PC-3 (cell line): ENCODE results near the gene DEUP1. TPM values are rescaled to one million over a fixed set of nuclear protein-coding genes. Genes with fewer than 3 reads are reported as not detected.

Experiments used
- ATAC-seq: fragments of 200-7000 bp; cut with Tn5 transposase; 2 replicates; pipeline ENCODE4 v1.9.1; 2020; ENCODE audit warnings: mild to moderate bottlenecking, moderate library complexity
- BruUV-seq: library from RNA; stranded (reverse); fragments of 400-500 nt; replicated peaks from 2 replicates; lab custom pipeline; 2021; lab: Mats Ljungman, UMichigan
- CTCF ChIA-PET: fragments of 300-600 bp; sonication (Branson Sonifier 250); formaldehyde crosslinking; loops from one replicate; lab custom pipeline; 2022; ENCODE audit warnings: antibody characterized with exemption; lab: Charles Lee
- POLR2A ChIA-PET: fragments of 300-600 bp; sonication (Branson Sonifier 250); formaldehyde crosslinking; loops from one replicate; lab custom pipeline; 2022; ENCODE audit warnings: antibody characterized with exemption; ENCODE audit not compliant: unreplicated experiment; lab: Charles Lee
- DNase-seq: peaks from one replicate; pipeline ENCODE4 v3.0.0-alpha.2; 2015
- H2AFZ ChIP-seq: fragments of 300-600 bp; sonication (generic); 2 replicates; pipeline ENCODE4 v1.6.0; 2016; ENCODE audit warnings: antibody characterized with exemption, low read length
- H3F3A ChIP-seq: fragments of 300-600 bp; sonication (generic); one replicate; pipeline ENCODE4 v1.6.0; 2017; ENCODE audit warnings: antibody characterized with exemption, low read length, control low read depth, mild to moderate bottlenecking; ENCODE audit not compliant: unreplicated experiment
- H3K27ac ChIP-seq: fragments of 300-600 bp; sonication (generic); 2 replicates; pipeline ENCODE4 v1.5.1; 2016; ENCODE audit warnings: mild to moderate bottlenecking, low read length
- H3K27me3 ChIP-seq: fragments of 300-600 bp; sonication (generic); 2 replicates; pipeline ENCODE4 v1.6.1; 2016; ENCODE audit warnings: low read length, mixed read lengths
- H3K36me3 ChIP-seq: fragments of 300-600 bp; sonication (generic); 2 replicates; pipeline ENCODE4 v1.6.1; 2016; ENCODE audit warnings: low read depth, mixed run types, low read length, mixed read lengths
- H3K4me1 ChIP-seq: fragments of 300-600 bp; sonication (generic); 2 replicates; pipeline ENCODE4 v1.5.1; 2016; ENCODE audit warnings: low read length; ENCODE audit not compliant: insufficient read depth
- H3K4me2 ChIP-seq: fragments of 300-600 bp; sonication (generic); 2 replicates; pipeline ENCODE4 v1.6.0; 2016; ENCODE audit warnings: low read length
- H3K4me3 ChIP-seq: fragments of 300-600 bp; sonication (generic); 2 replicates; pipeline ENCODE4 v1.5.1; 2016; ENCODE audit warnings: mild to moderate bottlenecking, low read length, mixed read lengths
- H3K79me2 ChIP-seq: fragments of 300-600 bp; sonication (generic); 2 replicates; pipeline ENCODE4 v1.6.1; 2017; ENCODE audit warnings: low read length, mixed read lengths
- H3K9ac ChIP-seq: fragments of 300-600 bp; sonication (generic); 2 replicates; pipeline ENCODE4 v1.6.0; 2016; ENCODE audit warnings: mild to moderate bottlenecking, low read length
- H3K9me2 ChIP-seq: fragments of 300-600 bp; sonication (generic); replicated peaks from 2 replicates; pipeline ENCODE4 v1.6.1; 2016; ENCODE audit warnings: mixed run types, low read length, mixed read lengths
- H3K9me3 ChIP-seq: fragments of 300-600 bp; sonication (generic); 2 replicates; pipeline ENCODE4 v1.6.1; 2016; ENCODE audit warnings: low read length, mixed read lengths
- H4K20me1 ChIP-seq: fragments of 300-600 bp; sonication (generic); 2 replicates; pipeline ENCODE4 v1.6.1; 2016; ENCODE audit warnings: low read length, mixed read lengths
- EZH2 ChIP-seq: fragments of 300-600 bp; sonication (generic); IDR thresholded peaks from one replicate; pipeline ENCODE4 v1.6.1; 2017; ENCODE audit warnings: antibody characterized with exemption, mild to moderate bottlenecking, low read length; ENCODE audit not compliant: unreplicated experiment
- EZH2phosphoT487 ChIP-seq: fragments of 300-600 bp; sonication (generic); IDR thresholded peaks from 2 replicates; pipeline ENCODE4 v1.6.1; 2018; ENCODE audit warnings: mild to moderate bottlenecking, antibody characterized with exemption, low read length, borderline replicate concordance
- intact Hi-C: fragments of 100-400 bp; cut with micrococcal nuclease; formaldehyde crosslinking; loops from 2 replicates; pipeline ENCODE4 v1.9.0; 2023
- total RNA-seq: library from RNA; depleted of rRNA; stranded (reverse); fragments of >200 nt; gene quantifications from 2 replicates; pipeline ENCODE4 v1.2.3, GENCODE V29; 2014
- TF ChIP-seq, protein P1 (sequence below): fragments of 300-600 bp; sonication (generic); conservative IDR thresholded peaks from 2 replicates; pipeline ENCODE4 v1.5.1; 2017; ENCODE audit warnings: antibody characterized with exemption, low read depth, mild to moderate bottlenecking, low read length

Gene DEUP1
- total RNA-seq, 1 experiment from 2014 or later, result 0.26 TPM

DNA sequence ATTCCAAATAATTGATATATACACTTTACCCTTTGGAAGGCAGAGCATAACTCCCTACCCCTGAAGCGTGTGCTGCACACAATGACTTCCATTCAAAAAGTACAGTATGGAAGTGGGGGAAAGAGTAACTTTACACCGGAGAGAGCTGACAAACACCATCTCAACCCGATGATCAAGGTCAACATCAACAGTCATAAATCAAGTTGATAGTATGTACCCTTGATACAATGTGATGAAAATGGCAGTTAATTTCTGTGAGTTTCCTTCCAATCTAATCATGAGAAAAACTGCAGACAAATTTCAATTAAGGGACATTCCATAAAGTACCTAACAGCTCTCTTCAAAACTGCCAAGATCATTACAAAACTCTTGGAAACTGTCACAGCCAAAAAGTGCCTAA lies 6.0 kb upstream of the DEUP1 start:
- Histone ChIP-seq H3K9me2 (no peaks in the 10 kb centered on the region), H3K36me3 (no peaks in the 10 kb centered on the region), H3K79me2 (no peaks in the 10 kb centered on the region), H3K27ac (no peak overlapping the region), H3K27me3 (no peaks in the 10 kb centered on the region), H3K9ac (no peak overlapping the region), H3K4me1 (no peaks in the 10 kb centered on the region), H3K9me3 (no peaks in the 10 kb centered on the region), H3K4me3 (no peak overlapping the region), H2AFZ (no peak overlapping the region), H3K4me2 (no peak overlapping the region), H4K20me1 (no peaks in the 10 kb centered on the region), H3F3A (no peaks in the 10 kb centered on the region)
- CTCF ChIA-PET, result interaction anchor here (0.6 kb wide), 1 partner anchor 12 kb away, joined by 3 read pairs; no protein-coding TSS in a partner anchor
- DNase-seq (no peak), ATAC-seq (no peak)
- intact Hi-C loops, result no loop called here
- TF ChIP-seq, protein P1, sequence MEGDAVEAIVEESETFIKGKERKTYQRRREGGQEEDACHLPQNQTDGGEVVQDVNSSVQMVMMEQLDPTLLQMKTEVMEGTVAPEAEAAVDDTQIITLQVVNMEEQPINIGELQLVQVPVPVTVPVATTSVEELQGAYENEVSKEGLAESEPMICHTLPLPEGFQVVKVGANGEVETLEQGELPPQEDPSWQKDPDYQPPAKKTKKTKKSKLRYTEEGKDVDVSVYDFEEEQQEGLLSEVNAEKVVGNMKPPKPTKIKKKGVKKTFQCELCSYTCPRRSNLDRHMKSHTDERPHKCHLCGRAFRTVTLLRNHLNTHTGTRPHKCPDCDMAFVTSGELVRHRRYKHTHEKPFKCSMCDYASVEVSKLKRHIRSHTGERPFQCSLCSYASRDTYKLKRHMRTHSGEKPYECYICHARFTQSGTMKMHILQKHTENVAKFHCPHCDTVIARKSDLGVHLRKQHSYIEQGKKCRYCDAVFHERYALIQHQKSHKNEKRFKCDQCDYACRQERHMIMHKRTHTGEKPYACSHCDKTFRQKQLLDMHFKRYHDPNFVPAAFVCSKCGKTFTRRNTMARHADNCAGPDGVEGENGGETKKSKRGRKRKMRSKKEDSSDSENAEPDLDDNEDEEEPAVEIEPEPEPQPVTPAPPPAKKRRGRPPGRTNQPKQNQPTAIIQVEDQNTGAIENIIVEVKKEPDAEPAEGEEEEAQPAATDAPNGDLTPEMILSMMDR, result no peak
- TF ChIP-seq EZH2 (no peak), EZH2phosphoT487 (no peak)
- POLR2A ChIA-PET, result no interaction called here
- no TSS peak for BruUV-seq

DNA sequence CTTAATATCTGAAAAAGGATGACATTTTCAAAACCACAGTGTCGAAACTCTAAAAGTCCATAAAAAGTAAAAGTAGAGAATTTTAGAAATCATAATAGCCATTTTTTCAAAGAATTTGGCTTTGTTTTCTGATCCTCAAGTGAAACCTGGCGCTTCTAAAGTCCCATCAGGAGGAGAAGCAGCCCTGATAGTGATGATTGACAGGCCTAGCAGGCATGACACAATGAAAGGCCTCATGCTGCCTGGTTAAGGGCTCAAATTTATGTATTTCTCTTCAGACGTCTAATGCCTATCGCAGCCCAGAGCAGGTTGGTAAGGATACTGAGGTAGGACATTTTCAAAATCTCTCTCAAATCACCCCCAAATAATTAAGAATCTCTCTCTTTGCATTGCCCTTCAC lies 3.9 kb upstream of the DEUP1 start:
- no peak overlapping the region for H3K9ac ChIP-seq
- ATAC-seq (no peak), DNase-seq (no peak)
- no TSS peak for BruUV-seq
- H3K4me1 ChIP-seq, result no peaks in the 10 kb centered on the region
- ChIA-PET CTCF (no interaction called here), POLR2A (no interaction called here)
- no peaks in the 10 kb centered on the region for H3K36me3 ChIP-seq
- H3K27ac ChIP-seq, result no peak overlapping the region
- intact Hi-C loops, result no loop called here
- H3K79me2 ChIP-seq, result no peaks in the 10 kb centered on the region
- H4K20me1 ChIP-seq, result no peaks in the 10 kb centered on the region
- H2AFZ ChIP-seq, result no peak overlapping the region
- H3K9me2 ChIP-seq, result no peaks in the 10 kb centered on the region
- no peaks in the 10 kb centered on the region for H3F3A ChIP-seq
- no peaks in the 10 kb centered on the region for H3K9me3 ChIP-seq
- H3K4me2 ChIP-seq, result no peak overlapping the region
- TF ChIP-seq EZH2phosphoT487 (no peak), EZH2 (no peak)
- TF ChIP-seq, protein P1, result no peak
- no peak overlapping the region for H3K4me3 ChIP-seq
- peaks cover 5% of the 10 kb centered on the region; the same call in 1 of the 2 replicates for H3K27me3 ChIP-seq

DNA sequence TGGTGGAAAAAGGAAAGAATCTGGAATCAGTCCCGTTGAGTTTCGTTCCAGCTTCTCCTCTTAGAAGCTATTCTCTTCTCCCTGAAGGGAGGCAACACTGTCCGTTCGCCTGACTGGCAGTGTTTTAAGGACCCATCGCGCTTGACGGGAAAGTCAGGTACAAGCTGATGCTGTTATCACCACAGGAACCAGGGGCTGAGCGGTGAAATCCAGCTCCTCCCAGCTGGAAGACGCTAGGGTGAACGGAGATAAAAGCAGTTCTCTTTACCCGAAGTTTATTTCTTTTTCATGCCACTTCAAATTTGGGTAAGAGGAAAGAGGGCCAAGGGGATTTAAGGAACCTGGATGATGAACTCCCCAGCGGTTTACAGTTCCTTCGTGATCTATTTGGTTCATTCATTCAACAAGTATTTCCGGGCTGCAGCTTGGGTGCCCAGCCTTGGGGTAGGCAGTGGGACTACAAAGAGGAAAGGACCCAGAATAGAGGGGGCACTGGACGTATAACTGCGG lies 551 bp upstream of the DEUP1 start:
- Histone ChIP-seq H3K4me1 (no peaks in the 10 kb centered on the region), H4K20me1 (no peaks in the 10 kb centered on the region), H2AFZ (peak overlapping the region; percentile 73), H3K79me2 (no peaks in the 10 kb centered on the region), H3K36me3 (no peaks in the 10 kb centered on the region), H3K9me2 (no peaks in the 10 kb centered on the region), H3K9ac (no peak overlapping the region), H3K4me3 (peak overlapping the region; percentile 50; the same call in 1 of the 2 replicates), H3F3A (no peaks in the 10 kb centered on the region), H3K27me3 (peaks cover 5% of the 10 kb centered on the region; the same call in 1 of the 2 replicates), H3K9me3 (no peaks in the 10 kb centered on the region), H3K27ac (no peak overlapping the region), H3K4me2 (peak overlapping the region; percentile 47)
- ChIA-PET POLR2A (no interaction called here), CTCF (no interaction called here)
- intact Hi-C loops, result no loop called here
- no TSS peak for BruUV-seq
- ATAC-seq (no peak; the same call in 1 of the 2 replicates), DNase-seq (no peak)
- TF ChIP-seq EZH2phosphoT487 (no peak), EZH2 (no peak)
- TF ChIP-seq, protein P1, result no peak
